Tibial artery (tissue), 4 donors: Measurements from ENCODE around the gene MS4A2.
"Not testable (repeated sequence)": the region's sequence is repeated elsewhere in the genome, so short reads cannot be mapped to it uniquely, and the experiment has no call there.

Experiments
- DNase-seq, 2 donors: peaks; one replicate each; pipeline ENCODE4 v3.0.0-alpha.2; 2019
- H3K27ac ChIP-seq, 2 donors: fragments of 200-600 bp; sonication (generic) in 1 of 2; 1 replicate in 1 of 2; 2 replicates in 1 of 2; pipeline ENCODE4 v1.5.1; 2018 to 2019; ENCODE audit warnings: mild to moderate bottlenecking in 1 of 2
- H3K27me3 ChIP-seq, 2 donors: fragments of 200-600 bp; sonication (generic) in 1 of 2; one replicate each; pipeline versions ENCODE4 v1.5.1 to v1.6.0; 2016 to 2019
- H3K36me3 ChIP-seq, 3 donors: fragments of 200-600 bp; sonication (generic) in 2 of 3; one replicate each; pipeline ENCODE4 v1.5.1; 2016 to 2019; ENCODE audit warnings: mild to moderate bottlenecking in 2 of 3
- H3K4me1 ChIP-seq, 4 donors: fragments of 200-600 bp; sonication (generic) in 2 of 4; 1 replicate in 3 of 4; 2 replicates in 1 of 4; pipeline ENCODE4 v1.5.1; 2016 to 2019
- H3K4me3 ChIP-seq, 2 donors: fragments of 200-600 bp; sonication (generic) in 1 of 2; 1 replicate in 1 of 2; 2 replicates in 1 of 2; pipeline ENCODE4 v1.5.1; 2018 to 2019; ENCODE audit warnings: mild to moderate bottlenecking in 2 of 2
- H3K9me3 ChIP-seq, 3 donors: fragments of 200-600 bp; sonication (generic) in 1 of 3; one replicate each; pipeline ENCODE4 v1.5.1; 2016 to 2019
- CTCF ChIP-seq, 2 experiments: fragments of 200-600 bp in 1 of 2; fragments of 450-650 bp in 1 of 2; IDR thresholded peaks; one replicate each; pipeline ENCODE4 v1.5.1; 2017 to 2019; ENCODE audit warnings: antibody characterized with exemption in 2 of 2, mild to moderate bottlenecking in 1 of 2, moderate library complexity in 1 of 2
- intact Hi-C: fragments of 100-400 bp; cut with DNase I; formaldehyde crosslinking; loops from one replicate; pipeline ENCODE4 v1.15.0; 2023; ENCODE audit warnings: low total_unique reads

The MS4A2 gene

DNA sequence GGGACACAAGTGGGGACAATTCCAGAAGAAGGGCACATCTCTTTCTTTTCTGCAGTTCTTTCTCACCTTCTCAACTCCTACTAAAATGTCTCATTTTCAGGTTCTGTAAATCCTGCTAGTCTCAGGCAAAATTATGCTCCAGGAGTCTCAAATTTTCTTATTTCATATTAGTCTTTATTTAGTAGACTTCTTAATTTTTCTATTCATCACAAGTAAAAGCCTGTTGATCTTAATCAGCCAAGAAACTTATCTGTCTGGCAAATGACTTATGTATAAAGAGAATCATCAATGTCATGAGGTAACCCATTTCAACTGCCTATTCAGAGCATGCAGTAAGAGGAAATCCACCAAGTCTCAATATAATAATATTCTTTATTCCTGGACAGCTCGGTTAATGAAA, at the start of gene MS4A2:
Gene MS4A2, plus strand, starts transcription at position 301 of the 400 bp plus-strand sequence. CDS start 102 bp downstream, outside the sequence.
- no peak for DNase-seq
- no peak within 1 kb of the TSS for H3K27ac ChIP-seq
- no peaks in the 10 kb centered on the region for H3K4me1 ChIP-seq
- intact Hi-C loops, result no loop called here
- no peak for TF ChIP-seq CTCF (IDR thresholded peaks at IDR 0.05)
- no peaks in the 10 kb centered on the region for H3K36me3 ChIP-seq
- no peaks in the 10 kb centered on the region for H3K9me3 ChIP-seq
- H3K4me3 ChIP-seq, result no peak within 1 kb of the TSS
- H3K27me3 ChIP-seq, result no peaks in the 10 kb centered on the region

- DNase-seq, result no peak
- H3K4me1 ChIP-seq, result no peaks in the 10 kb centered on the region
- intact Hi-C loops, result no loop called here
- no peaks in the 10 kb centered on the region for H3K9me3 ChIP-seq
- H3K4me3 ChIP-seq, result no peak within 1 kb of the TSS
- no peak for TF ChIP-seq CTCF (IDR thresholded peaks at IDR 0.05)
- no peak within 1 kb of the TSS for H3K27ac ChIP-seq
- H3K36me3 ChIP-seq, result no peaks in the 10 kb centered on the region
- H3K27me3 ChIP-seq, result no peaks in the 10 kb centered on the region
These were observed 48.4 kb upstream of the MS4A2 start, which contains the start of gene OOSP2 for GRCh38 chr11:60040109-60040508. Gene OOSP2, plus strand, starts transcription at chr11:60040409. Its CDS starts 51 bp downstream, at chr11:60040460.

- H3K4me3 ChIP-seq, H3K4me1 ChIP-seq, DNase-seq, H3K9me3 ChIP-seq, intact Hi-C loops, H3K36me3 ChIP-seq, H3K27ac ChIP-seq, H3K27me3 ChIP-seq: not testable (repeated sequence)
These were observed 38.0 kb upstream of the MS4A2 start for GRCh38 chr11:60050422-60050821.

DNA sequence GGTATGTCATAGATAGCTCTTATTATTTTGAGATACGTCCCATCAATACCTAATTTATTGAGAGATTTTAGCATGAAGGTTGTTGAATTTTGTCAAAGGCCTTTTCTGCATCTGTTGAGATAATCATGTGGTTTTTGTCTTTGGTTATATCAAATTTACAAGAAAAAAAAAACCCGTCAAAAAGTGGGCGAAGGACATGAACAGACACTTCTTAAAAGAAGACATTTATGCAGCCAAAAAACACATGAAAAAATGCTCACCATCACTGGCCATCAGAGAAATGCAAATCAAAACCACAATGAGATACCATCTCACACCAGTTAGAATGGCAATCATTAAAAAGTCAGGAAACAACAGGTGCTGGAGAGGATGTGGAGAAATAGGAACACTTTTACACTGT, 37.6 kb upstream of the MS4A2 start:
- H3K36me3 ChIP-seq, H3K9me3 ChIP-seq, intact Hi-C loops, H3K4me3 ChIP-seq, DNase-seq, H3K27me3 ChIP-seq, H3K4me1 ChIP-seq, H3K27ac ChIP-seq: not testable (repeated sequence)

DNA sequence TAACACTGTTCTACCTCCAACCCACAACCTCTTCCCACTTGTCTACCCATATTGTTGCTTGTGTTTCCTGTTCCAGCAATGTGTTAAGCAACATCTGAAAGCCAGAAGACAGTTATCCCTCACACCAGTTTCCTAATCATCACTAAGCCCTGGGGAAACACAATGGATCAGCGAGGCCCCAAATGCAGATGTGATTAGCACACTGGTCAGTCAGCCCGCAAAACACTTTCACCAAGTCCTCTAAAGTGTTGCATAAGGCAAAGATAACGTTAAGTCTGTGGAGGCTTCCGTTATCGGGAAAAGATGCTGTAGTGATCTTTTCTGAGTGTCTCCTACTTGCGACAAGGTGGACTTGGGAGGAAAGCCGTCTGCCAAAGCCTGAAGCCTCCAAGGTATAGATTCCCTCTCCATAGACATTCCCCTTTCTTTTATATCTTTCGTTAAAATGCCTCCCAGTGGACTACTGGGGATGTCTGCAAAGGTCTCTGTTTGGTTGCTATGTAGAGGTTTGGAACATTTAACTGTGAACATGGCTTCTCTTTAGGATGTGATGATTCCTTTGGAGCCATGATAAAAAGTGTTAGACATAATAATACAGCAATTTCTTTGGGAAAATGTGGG, 32.0 kb upstream of the MS4A2 start, which contains the start of gene MS4A3:
Gene MS4A3, plus strand, starts transcription at position 317 of the 621 bp plus-strand sequence. CDS start 4,496 bp downstream, outside the sequence.
- no peak within 1 kb of the TSS for H3K4me3 ChIP-seq
- intact Hi-C loops, result no loop called here
- no peaks in the 10 kb centered on the region for H3K9me3 ChIP-seq
- no peaks in the 10 kb centered on the region for H3K36me3 ChIP-seq
- H3K27ac ChIP-seq, result no peak within 1 kb of the TSS
- H3K27me3 ChIP-seq, result no peaks in the 10 kb centered on the region
- no peak for DNase-seq
- no peaks in the 10 kb centered on the region for H3K4me1 ChIP-seq
- TF ChIP-seq CTCF (IDR thresholded peaks at IDR 0.05), result no peak

- Histone ChIP-seq H3K27me3 (no peaks in the 10 kb centered on the region), H3K4me3 (no peak overlapping the region), H3K4me1 (no peaks in the 10 kb centered on the region), H3K27ac (no peak overlapping the region), H3K9me3 (no peaks in the 10 kb centered on the region), H3K36me3 (no peaks in the 10 kb centered on the region)
- intact Hi-C loops, result no loop called here
- DNase-seq, result no peak
- no peak for TF ChIP-seq CTCF (IDR thresholded peaks at IDR 0.05)
These were observed 29.4 kb upstream of the MS4A2 start for GRCh38 chr11:60059052-60059451.
